Mammary epithelial cell (primary cell): ENCODE results near the gene UTS2B.

ENCODE experiments used
- CTCF ChIP-seq, 2 donors: IDR thresholded peaks in 1 of 2; conservative IDR thresholded peaks in 1 of 2; 2 replicates each; pipeline ENCODE4 v1.5.1; 2011 to 2012; ENCODE audit warnings: inconsistent platforms in 2 of 2, low read length in 2 of 2, mild to moderate bottlenecking in 2 of 2, control low read depth in 1 of 2, low read depth in 1 of 2; ENCODE audit not compliant: insufficient read depth in 1 of 2; ENCODE audit errors: extremely low read depth in 1 of 2
- EZH2 ChIP-seq: IDR thresholded peaks from 2 replicates; pipeline ENCODE4 v1.6.1; 2012; ENCODE audit warnings: low read length, inconsistent platforms, borderline replicate concordance

- TF ChIP-seq CTCF (conservative IDR thresholded peaks at IDR 0.05 in 1 of 2, IDR thresholded peaks at IDR 0.05 in 1 of 2; ENCODE audit: extremely low read depth in 1 of 2, insufficient read depth in 1 of 2, low read depth in 1 of 2, low read length in 2 of 2) (no peak), EZH2 (no peak)
These were observed 73.0 kb downstream of the UTS2B start for GRCh38 chr3:191257286-191257685.
